Stimulated activated CD8-positive, alpha-beta memory T cell treated with anti-CD3 and anti-CD28 coated beads, Interleukin-4, amount 100 ng/mL, for 48 hours (primary cell): Measurements from ENCODE around the gene CMIP.

Source experiments
- DNase-seq: peaks from one replicate; pipeline ENCODE4 v3.0.0-alpha.2; 2020

CMIP gene

DNA sequence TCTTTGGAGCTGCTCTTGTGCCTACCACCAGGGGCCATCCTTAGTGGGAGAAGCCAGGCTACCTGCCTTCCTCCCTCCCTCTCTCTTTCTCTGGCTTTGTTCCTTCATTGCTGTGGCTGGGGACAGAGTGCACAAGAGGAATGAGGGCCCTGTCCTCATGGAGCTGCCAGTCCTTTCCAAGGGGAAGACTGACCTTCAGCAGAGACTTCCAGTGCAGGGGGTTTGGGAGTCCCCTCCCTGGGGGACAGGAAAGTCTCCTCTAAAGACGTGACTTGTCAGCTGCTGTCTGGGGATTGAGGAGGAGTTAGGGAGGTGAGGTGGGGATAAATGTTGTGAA is 108.1 kb downstream of the CMIP start:
- DNase-seq: no peak

GRCh38 chr16:81553080-81553813 is 108.6 kb downstream of the CMIP start:
- no peak for DNase-seq

- DNase-seq: no peak
Observed at GRCh38 chr16:81553814-81554675, 109.4 kb downstream of the CMIP start.

DNA sequence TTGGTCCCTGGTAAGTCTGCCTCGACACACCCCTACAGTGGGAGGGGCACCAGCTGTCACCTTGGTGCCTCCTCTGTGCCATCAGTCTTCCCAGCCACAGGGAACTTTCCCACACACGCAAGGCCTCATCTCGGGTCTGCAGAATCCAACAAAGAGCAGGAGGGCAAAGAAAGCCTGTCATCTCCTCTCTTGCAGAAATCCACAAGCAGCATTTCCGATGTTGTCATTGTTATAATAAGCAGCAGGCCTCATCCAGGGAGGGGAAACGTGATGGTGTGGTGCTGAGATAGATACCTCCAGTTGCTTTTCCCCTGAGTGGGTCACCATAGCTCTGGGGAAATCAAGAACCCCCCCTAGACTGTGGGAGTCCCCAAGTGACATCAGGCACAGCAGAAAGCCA is 110.4 kb downstream of the CMIP start:
- no peak for DNase-seq

DNA sequence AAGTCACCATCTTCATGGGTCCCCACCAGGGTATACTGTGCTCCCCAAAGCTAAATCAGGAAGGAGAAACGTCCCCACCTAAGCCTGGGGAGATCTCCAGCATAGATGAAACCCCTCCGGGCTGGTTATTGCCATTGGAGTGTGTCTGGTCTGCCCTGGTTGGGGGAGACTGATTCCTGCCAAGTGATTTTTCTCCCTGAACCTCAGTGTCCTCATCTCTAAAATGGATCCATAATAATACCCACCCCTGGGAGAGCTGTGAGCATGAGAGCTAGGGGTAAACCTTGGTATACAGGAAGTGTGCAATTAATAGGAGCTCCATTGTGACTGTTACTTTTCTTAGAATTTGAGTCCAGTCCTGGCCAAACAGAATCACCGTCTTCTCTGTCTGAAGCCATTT is 111.1 kb downstream of the CMIP start:
- DNase-seq: no peak

DNA sequence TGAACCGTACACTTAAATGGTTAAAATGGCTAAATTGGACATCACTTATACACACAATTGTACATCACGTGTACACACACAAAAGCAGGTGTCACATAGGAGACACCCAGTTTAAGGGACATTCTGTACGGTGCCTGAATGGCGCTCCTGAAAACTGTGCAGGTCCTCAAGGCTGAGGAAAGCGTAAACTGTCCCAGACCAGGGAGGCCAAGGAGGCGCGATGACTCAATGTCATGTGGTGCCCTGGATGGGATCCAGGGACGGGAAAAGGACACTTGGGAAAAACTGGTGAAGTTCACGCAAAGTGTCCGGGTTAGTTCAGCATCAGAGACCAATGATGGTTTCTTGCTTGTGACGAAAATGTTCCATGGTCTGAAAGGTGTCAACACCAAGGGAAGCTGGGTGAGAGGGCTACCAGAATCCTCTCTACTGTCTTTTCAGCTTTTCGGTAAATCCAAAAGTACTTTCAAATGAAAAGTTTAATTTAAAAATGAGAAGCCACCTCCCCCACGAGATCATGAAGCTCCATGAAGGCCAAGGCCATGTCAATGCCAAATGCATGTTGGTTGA is 112.2 kb downstream of the CMIP start:
- DNase-seq: no peak

GRCh38 chr16:81558077-81558443 is 113.5 kb downstream of the CMIP start:
- no peak for DNase-seq

GRCh38 chr16:81558444-81559175 is 114.0 kb downstream of the CMIP start:
- no peak for DNase-seq

DNA sequence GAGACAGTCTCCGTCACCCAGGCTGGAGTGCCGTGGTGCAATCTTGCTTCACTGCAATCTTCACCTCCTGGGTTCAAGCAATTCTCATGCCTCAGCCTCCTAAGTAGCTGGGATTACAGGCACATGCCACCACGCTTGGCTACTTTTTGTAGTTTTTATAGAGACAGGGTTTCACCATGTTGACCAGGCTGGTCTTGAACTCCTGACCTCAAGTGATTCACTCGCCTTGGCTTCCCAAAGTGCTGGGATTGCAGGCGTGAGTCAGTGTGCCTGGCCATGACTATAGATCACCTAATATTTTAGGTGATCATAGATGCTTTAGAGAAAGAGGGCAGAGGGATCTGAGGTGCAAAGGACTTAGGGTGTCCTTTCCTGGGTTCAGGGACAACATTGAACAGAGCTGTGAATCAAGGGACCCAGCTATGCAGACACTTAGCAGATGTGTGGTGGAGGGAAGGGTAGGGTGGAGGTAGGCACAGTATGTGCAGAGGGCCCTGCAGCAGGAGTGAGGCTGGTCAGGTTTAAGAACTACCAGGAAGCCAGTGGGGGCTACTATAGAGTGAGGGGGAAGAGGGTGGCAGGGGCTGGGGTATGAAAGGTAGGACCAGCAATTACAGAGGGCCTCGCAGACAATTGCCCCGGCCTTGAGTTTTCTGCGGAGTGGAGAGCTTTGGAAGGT is 116.5 kb downstream of the CMIP start:
- no peak for DNase-seq

DNA sequence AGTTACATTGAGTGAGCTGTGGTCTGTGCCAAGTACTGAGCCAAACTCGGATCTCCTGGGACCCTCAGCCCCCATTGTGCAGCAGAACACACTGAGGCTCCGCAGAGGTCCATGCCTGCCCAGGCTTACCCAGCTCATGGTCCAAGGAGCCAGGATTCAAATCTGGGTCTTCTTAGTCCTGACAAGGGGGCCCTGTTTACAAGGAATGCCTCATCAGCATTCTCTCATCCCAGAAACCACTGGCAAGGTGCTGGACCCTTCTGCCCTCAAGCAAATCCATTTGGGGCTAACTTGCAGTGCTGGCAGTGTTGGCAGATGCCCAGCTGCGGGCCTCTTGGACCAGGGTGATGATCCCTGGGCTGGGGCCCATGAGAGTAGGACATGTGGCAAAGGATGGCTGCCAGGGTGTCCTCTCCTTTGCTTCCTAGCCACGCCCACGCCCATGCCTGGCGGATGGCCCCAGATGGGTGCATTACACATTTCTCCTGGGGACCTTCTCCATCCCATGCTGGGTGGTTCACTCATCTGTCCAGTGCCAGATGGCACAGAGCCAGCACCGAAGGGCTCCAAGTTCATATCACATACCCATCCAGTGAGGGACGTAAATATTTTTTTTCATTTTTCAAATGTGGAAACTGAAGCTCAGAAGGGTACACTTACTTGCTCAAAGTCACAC is 117.7 kb downstream of the CMIP start:
- DNase-seq: no peak

DNA sequence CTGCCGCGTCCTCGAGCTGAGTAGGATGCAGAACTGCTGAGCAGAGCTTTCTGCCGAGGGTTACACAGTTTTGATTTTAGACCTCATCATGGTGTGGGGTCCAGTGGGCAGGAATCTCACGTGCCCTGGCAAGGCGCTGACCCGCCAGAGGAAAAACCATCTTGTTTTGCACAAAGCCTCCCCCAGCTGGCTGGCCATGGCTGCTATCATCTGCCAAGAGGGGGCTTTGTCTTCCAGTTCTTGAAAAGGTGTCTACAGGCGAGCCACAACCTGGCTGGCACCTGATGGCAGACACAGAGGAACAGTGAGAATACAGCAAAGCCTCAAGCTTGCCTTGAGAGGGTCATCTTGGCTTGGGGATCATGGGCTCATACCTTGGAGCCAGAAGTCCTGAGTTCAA is 118.3 kb downstream of the CMIP start:
- DNase-seq: no peak

DNA sequence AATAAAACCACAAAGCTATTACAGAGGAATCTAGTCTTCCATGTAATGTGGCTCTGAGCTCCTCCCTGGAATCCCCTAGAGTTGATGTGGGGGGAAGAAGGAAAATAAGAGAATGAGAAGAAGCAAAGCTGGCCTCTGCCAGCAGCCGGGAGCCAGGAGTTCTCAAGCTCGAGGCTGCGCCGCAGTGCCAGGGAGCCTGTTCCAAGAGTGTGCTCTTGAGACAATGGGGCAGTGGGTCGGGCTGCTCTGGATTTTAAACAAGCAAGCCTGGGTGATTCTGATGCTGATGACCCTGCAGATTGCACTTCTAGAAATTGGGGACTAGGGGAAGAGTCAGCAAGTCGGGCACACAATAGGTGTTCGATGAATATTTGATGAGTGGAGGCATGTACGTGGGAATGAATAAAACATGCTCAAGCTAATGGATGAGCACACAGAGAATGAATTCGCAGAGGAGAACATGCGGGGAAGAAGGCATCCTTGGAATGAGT is 119.9 kb downstream of the CMIP start:
- DNase-seq: no peak

DNA sequence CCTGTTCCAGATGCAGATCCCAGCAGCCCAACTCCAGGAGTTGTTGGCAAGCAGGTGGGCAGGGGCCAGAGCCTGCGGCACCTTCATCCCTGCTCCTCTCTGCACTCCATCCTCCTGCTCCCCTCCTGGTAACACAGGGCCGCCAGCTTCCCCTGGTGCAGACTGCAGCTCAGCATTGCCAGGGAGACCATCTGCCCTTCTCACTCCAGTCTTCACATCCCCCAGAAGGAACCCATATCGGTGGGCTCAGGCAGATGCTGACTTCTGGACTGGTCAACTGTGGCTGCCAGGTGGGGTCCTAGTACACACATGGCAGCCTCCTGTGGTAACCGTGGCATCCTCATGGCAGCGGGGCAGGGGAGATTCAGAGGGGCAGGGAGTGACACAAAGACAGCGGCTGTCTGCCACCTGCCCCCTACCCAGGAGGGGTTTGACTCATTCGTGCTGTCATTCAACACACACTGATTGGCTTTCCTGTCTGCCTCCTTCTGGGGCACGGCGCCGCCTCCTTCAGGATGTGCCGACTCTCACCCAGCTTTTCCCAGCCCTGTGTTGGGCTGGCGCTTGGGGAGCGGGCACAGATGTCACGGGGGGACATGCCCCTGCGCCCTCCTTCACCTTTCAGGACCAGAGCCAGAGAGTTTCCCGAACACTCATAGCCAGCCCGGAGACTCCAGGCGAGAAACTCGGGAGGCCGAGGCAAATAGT is 120.9 kb downstream of the CMIP start:
- DNase-seq: no peak

DNA sequence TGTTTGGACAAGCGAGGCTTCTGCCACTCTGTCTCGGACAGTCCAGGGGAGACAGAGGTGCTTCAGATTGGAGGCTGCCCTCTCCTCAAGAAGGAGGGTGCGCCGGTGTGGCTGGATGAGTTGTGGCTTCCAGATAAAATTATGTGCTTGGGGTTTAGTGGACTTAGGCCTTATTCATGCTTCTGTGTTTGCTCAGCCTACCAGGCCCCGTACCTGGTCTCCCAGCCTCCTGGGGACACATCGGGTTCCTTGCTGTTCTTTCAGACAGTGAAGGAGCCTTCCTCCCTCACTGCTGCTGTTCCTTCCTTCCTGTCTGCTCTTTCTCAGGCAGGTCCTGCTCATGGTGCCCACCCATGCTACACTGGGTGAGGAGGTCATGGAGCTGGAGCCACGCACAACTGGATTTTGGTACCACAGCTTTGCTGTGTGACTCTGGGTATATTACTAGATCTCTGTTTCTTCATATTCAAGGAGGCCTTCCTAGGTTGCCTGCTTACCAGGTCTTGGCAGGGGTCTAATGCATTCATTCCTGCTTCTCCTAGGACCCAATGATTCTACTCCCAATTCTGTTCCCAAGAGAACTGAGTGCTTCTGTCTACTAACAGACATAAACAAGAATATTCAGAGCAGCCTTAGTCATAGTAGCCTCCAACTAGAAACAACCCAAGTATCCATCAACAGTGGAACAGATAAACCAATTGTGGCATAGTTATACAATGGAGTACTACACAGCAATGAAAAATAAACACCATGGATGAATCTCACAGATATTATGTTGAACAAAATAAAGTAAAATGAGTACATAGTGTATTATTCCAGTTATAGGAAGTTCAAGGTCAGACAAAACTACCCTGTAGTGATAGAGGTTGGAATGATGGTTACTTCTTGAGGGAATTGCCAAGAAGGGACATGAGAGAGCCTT is 121.7 kb downstream of the CMIP start:
- DNase-seq: no peak

- no peak for DNase-seq
Observed at GRCh38 chr16:81567087-81567486, 122.5 kb downstream of the CMIP start.

DNA sequence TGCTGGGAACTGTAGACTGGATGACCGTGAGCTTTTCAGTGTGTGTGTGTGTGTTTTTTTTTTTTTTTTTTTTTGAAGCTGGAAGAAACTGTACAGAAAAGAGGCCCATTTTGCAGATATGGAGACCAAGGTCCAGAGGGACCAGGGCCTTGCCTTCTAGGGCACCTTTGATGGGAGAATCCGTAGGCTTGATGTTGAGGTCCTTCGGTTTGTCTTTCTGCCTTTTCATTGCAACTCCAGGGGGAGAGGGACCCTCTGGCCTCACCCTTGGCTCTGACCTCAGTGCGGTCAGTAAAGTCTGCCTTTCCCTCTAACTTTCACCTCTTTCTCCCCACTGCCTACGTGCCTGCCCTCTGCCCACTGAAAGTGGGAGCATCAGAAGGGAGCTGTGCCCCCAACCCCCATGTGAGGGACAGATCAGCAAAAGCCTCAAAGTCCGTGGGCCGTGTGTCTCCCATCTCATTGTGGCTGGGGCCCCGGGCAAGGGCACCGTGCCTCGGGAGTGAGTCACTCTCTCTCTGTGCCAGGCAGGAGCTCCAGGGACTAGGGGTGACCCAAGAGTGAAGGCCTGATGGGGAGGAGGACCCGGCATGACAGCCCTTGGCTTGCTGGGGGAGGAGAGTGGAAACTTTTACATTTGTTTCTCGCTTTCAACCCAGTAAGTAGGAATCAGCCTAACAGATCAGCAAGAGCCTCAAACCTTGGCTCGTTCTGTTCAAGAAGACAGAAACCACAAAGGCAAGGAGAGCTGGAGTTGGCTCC is 123.6 kb downstream of the CMIP start:
- peak; percentile 81 for DNase-seq

DNA sequence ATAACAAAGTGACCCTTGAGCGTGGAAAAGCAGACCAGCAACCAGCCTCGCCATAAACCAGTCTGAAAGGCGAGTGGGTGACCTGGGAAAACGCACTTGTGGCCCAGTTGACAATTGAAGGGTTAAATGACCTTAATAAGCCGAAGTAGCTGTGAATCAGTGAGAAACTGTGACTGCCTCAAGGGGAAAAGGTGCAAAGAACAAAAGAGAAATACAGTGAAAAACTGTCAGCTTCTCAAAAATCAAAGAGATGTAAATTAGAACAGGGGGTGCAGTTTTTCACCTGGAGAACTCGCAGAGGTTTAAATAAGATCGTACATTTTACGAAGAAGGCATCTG is 124.1 kb downstream of the CMIP start:
- DNase-seq: no peak

DNA sequence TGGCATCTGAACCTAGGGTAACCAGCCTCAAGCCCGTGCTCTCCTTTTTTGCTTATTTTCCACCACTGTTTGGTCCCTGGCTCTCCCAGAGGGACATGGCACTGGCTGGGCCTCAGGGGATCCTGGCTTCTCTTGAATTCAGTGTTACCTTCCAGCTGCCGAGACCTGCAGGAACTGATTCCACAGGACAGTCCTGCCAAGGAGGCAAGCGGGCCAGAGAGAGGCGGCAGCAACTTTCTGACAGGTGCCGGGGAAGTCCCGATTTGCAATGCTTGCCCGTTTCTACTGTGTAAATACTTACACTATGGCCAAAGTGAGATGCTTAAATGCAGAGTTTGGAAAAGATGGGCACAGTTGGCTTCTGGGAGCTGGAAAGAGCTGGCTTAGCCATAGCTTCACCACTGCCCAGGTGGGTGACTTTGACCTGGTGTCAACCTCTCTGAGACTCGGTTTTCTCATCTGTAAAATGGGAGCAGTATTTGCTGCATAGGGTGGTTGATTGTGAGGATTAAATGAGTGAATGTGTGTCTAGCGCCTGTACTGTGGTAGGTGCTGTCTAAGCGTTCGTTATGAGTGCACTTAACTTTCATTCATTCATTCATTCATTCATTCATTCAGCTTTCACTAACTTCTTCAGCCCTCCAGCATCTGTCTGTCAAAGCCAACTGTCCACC is 124.9 kb downstream of the CMIP start:
- DNase-seq: no peak
